ENCODE results near the gene ZNF700. TPM values are rescaled to one million over a fixed set of nuclear protein-coding genes. Genes with fewer than 3 reads are reported as not detected.
A peak's percentile ranks its signal among the peaks of the same experiment; 100 is the strongest.
"Not testable (repeated sequence)": the region's sequence is repeated elsewhere in the genome, so short reads cannot be mapped to it uniquely, and the experiment has no call there.

Gene ZNF700
- total RNA-seq, 4 donors from 2014 or later: 25.8 to 38.3 (median 29.1) TPM

DNA sequence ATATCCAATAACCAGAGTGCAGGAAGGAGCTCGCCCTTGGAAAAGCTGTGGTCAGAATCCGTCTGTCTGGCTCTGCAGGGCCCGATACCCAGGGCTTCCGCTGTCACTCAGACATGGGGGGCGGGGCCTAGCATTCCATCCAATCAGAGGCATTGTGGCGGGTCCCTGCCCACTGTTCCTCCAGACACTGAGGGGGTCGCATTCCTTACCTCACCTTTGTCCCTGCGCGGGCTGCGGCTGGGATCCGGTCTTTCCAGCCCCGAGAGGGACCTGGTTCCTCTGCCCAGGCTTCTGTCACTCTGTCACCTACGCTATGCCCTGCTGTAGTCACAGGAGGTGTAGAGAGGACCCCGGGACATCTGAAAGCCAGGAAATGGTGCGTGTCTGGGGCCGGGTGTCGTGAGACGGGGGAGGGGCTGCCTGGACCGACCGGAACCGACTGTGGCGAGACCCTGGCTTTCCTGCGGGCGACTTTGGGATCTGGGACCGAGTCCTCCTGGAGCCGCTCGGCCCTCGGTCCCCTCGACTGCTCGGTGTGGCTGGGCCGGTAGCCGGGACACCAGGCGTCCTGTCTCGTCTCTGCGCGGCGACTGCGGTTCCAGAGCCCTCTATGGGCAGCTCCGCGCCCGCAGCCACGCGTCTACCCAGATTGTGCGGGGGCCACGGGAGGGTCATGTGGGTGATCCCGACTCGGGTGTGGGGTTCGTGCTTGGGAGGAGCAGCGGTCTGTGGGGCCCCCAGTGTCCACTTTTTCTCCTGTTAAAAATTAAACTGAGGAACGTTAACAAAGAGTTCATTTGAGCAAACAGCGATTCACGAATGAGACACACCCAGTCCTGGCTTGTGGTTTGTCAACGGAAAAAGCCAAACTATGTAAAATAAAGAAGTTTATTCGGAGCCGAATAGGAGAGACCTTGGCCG lies 37.0 kb upstream of the ZNF700 start, which contains the start of gene ZNF69:
ZNF69 (plus strand) TSS at position 172 of the 921 bp plus-strand sequence; CDS start at position 314, 142 bp downstream.
- Histone ChIP-seq H3K9me3 (peaks cover 0 to 1% of the 10 kb centered on the region in 2 donors), H3K36me3 (peaks cover 0 to 2% (median 0%) of the 10 kb centered on the region in 4 donors), H3K27ac (peak within 1 kb of the TSS; percentile 88 to 95 (median 94)), H3K27me3 (no peaks in the 10 kb centered on the region), H3K4me1 (peaks cover 0 to 33% (median 20%) of the 10 kb centered on the region in 4 donors), H3K4me3 (peak within 1 kb of the TSS; percentile 53 to 73 (median 58))
- WGBS, 2 donors (ENCODE audit: low coverage in 1 of 2): 0 to 1% methylated on average over 3 to 56 of the region's 56 CpGs
- in situ Hi-C loops (cut with MboI; ENCODE audit: low pct_ligation_motif_present in 1 of 4, low pct_unique_long_range_greater_than_20kb in 1 of 4, low sequenced_read_pairs in 3 of 4) (loop anchor here in 2 of 4 donors (25.0 kb wide), 2 partner anchors 99 to 249 kb away; partner anchors contain the start of gene ZNF20 (in 1 of the 2)), intact Hi-C loops (cut with DNase I; ENCODE audit: low total_unique reads) (no loop called here)
- DNase-seq: peak; percentile 94
- TF ChIP-seq POLR2AphosphoS5 (IDR thresholded peaks at IDR 0.05) (peak; percentile 66 to 81 (median 68)), EP300 (IDR thresholded peaks at IDR 0.05; ENCODE audit: low read depth) (no peak), POLR2A (IDR thresholded peaks at IDR 0.05) (peak; percentile 68)
- TF ChIP-seq, protein P1, sequence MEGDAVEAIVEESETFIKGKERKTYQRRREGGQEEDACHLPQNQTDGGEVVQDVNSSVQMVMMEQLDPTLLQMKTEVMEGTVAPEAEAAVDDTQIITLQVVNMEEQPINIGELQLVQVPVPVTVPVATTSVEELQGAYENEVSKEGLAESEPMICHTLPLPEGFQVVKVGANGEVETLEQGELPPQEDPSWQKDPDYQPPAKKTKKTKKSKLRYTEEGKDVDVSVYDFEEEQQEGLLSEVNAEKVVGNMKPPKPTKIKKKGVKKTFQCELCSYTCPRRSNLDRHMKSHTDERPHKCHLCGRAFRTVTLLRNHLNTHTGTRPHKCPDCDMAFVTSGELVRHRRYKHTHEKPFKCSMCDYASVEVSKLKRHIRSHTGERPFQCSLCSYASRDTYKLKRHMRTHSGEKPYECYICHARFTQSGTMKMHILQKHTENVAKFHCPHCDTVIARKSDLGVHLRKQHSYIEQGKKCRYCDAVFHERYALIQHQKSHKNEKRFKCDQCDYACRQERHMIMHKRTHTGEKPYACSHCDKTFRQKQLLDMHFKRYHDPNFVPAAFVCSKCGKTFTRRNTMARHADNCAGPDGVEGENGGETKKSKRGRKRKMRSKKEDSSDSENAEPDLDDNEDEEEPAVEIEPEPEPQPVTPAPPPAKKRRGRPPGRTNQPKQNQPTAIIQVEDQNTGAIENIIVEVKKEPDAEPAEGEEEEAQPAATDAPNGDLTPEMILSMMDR (IDR thresholded peaks at IDR 0.05): peak; percentile 12 to 46 (median 18)

DNA sequence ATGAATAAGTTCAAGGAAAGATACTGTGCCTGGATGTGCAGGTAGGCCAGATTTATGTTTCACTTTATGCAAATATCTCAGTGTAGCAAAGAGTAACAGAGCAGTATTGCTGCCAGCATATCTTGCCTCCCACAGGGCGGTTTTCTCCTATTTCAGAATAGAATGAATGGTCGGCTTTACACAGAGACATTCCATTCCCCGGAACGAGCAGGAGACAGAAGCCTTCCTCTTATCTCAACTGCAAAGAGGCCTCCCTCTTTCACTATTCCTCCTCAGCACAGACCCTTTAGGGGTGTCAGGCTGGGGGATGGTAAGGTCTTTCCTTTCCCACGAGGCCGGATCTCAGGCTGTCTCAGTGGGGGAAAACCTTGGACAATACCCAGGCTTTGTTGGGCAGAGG lies 35.0 kb upstream of the ZNF700 start:
- H3K4me1 ChIP-seq: peaks cover 0 to 33% (median 20%) of the 10 kb centered on the region in 4 donors
- H3K4me3 ChIP-seq; H3K27me3 ChIP-seq; H3K9me3 ChIP-seq; DNase-seq; intact Hi-C loops (cut with DNase I; ENCODE audit: low total_unique reads); H3K27ac ChIP-seq: not testable (repeated sequence)
- 67 to 92% methylated on average over 2 to 6 of the region's 6 CpGs for whole genome bisulfite sequencing, 2 donors (ENCODE audit: low coverage in 1 of 2)
- H3K36me3 ChIP-seq: peaks cover 0 to 20% (median under 1%) of the 10 kb centered on the region in 4 donors
- in situ Hi-C loops (cut with MboI; ENCODE audit: low pct_ligation_motif_present in 1 of 4, low pct_unique_long_range_greater_than_20kb in 1 of 4, low sequenced_read_pairs in 3 of 4): loop anchor here in 2 of 4 donors (25.0 kb wide), 2 partner anchors 97 to 247 kb away; partner anchors contain the start of gene ZNF20 (in 1 of the 2)

DNA sequence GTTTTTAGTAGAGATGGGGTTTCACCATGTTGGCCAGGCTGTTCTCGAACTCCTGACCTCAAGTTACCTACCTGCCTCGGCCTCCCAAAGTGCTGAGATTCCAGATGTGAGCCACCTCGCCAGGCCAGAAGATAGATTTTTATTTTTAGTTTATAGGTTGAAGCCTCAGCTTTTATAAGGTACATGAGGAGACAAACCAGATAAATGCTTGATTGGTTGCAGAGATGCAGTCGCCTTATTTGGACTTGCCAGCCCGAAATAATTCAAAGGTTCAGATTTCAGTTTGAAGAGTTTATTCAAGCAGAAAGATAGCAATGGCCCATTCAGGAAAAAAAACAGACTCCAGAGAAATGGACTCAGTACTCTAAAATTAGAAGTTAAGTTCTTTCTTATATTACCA lies 34.3 kb upstream of the ZNF700 start:
- Histone ChIP-seq H3K4me1 (peaks cover 0 to 33% (median 20%) of the 10 kb centered on the region in 4 donors), H3K27me3 (no peaks in the 10 kb centered on the region), H3K4me3 (no peak overlapping the region), H3K36me3 (peaks cover 0 to 20% (median 3%) of the 10 kb centered on the region in 4 donors), H3K27ac (peak overlapping the region in 1 of 4 donors; percentile 0), H3K9me3 (peaks cover 3 to 6% of the 10 kb centered on the region in 2 donors)
- no peak for TF ChIP-seq POLR2A (IDR thresholded peaks at IDR 0.05)
- no peak for DNase-seq
- in situ Hi-C loops (cut with MboI; ENCODE audit: low pct_ligation_motif_present in 1 of 4, low pct_unique_long_range_greater_than_20kb in 1 of 4, low sequenced_read_pairs in 3 of 4): loop anchor here in 2 of 4 donors (25.0 kb wide), 2 partner anchors 97 to 247 kb away; partner anchors contain the start of gene ZNF20 (in 1 of the 2)
- 82 to 91% methylated on average over 2 to 5 of the region's 5 CpGs for WGBS, 2 donors (ENCODE audit: low coverage in 1 of 2)
- intact Hi-C loops (cut with DNase I; ENCODE audit: low total_unique reads): no loop called here

DNA sequence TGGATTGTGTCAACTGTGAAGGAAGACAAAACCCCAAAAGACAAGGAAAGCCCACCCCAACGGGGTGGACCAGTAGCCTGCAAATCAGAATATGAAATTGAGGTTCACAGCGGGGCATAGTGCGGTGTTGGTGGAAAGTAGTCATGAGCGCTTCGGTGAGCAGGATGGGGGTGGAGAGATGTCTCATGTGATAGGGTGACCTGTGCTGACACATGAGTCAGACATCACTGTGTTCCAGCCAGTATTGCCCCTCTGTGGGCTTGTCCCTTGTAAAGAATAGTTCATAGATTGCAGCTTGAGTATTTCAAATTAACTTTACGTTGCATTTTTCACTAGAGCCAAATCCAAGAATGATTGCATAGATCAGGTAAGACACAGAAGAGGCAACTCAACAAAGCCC lies 30.1 kb upstream of the ZNF700 start:
- Histone ChIP-seq H3K9me3 (peaks cover 16 to 31% of the 10 kb centered on the region in 2 donors), H3K4me3 (no peak overlapping the region), H3K27ac (no peak overlapping the region), H3K4me1 (peaks cover 0 to 7% (median 2%) of the 10 kb centered on the region in 4 donors), H3K36me3 (peaks cover 0 to 22% (median 3%) of the 10 kb centered on the region in 4 donors), H3K27me3 (no peaks in the 10 kb centered on the region)
- in situ Hi-C loops (cut with MboI; ENCODE audit: low pct_ligation_motif_present in 1 of 4, low pct_unique_long_range_greater_than_20kb in 1 of 4, low sequenced_read_pairs in 3 of 4): loop anchor here in 2 of 4 donors (25.0 kb wide), 2 partner anchors 92 to 242 kb away; partner anchors contain the start of gene ZNF20 (in 1 of the 2)
- DNase-seq: no peak
- intact Hi-C loops (cut with DNase I; ENCODE audit: low total_unique reads): no loop called here
- TF ChIP-seq, protein P1 (IDR thresholded peaks at IDR 0.05): no peak
- no peak for TF ChIP-seq POLR2A (IDR thresholded peaks at IDR 0.05)
- no peak for TF ChIP-seq POLR2AphosphoS5 (IDR thresholded peaks at IDR 0.05)
- TF ChIP-seq EP300 (IDR thresholded peaks at IDR 0.05; ENCODE audit: low read depth): no peak
- WGBS, 2 donors (ENCODE audit: low coverage in 1 of 2): 92 to 96% methylated on average over 6 of the region's 6 CpGs

DNA sequence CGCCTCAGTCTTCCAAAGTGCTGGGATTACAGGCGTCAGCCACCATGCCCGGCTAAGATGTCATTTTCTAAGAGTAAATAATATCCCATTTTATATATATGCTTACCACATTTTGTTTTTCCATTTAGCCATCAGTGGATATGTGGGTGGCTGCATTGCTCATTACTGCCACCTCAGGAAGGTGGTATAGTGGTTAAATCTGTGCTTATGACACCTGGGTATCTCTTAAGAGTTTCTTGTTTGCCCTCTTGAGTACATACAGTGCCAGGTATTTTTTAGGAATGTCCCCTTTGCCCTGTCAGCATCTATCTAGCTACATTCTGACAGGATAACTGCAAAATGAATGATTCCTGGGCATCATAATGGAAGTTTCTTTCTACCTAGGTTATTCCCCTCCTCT lies 22.7 kb upstream of the ZNF700 start:
- peaks cover 4 to 63% (median 28%) of the 10 kb centered on the region in 4 donors for H3K36me3 ChIP-seq
- no peak overlapping the region for H3K4me3 ChIP-seq
- no peak overlapping the region for H3K27ac ChIP-seq
- no peaks in the 10 kb centered on the region for H3K27me3 ChIP-seq
- in situ Hi-C loops (cut with MboI; ENCODE audit: low pct_ligation_motif_present in 1 of 4, low pct_unique_long_range_greater_than_20kb in 1 of 4, low sequenced_read_pairs in 3 of 4): loop anchor here in 1 of 4 donors (25.0 kb wide), 1 partner anchor 235 kb away; the partner anchor contains the start of gene ZNF20
- no peak for DNase-seq
- intact Hi-C loops (cut with DNase I; ENCODE audit: low total_unique reads): no loop called here
- TF ChIP-seq, protein P1 (IDR thresholded peaks at IDR 0.05): no peak
- TF ChIP-seq POLR2AphosphoS5 (IDR thresholded peaks at IDR 0.05) (no peak), EP300 (IDR thresholded peaks at IDR 0.05; ENCODE audit: low read depth) (no peak), POLR2A (IDR thresholded peaks at IDR 0.05) (no peak)
- WGBS, 2 donors (ENCODE audit: low coverage in 1 of 2): 96 to 100% methylated on average over 3 of the region's 3 CpGs
- H3K9me3 ChIP-seq: peaks cover 82 to 93% of the 10 kb centered on the region in 2 donors
- H3K4me1 ChIP-seq: no peaks in the 10 kb centered on the region
